ENCODE measurements around the gene CIB1.
"Not testable (repeated sequence)": the region's sequence is repeated elsewhere in the genome, so short reads cannot be mapped to it uniquely, and the experiment has no call there.

The CIB1 gene

DNA sequence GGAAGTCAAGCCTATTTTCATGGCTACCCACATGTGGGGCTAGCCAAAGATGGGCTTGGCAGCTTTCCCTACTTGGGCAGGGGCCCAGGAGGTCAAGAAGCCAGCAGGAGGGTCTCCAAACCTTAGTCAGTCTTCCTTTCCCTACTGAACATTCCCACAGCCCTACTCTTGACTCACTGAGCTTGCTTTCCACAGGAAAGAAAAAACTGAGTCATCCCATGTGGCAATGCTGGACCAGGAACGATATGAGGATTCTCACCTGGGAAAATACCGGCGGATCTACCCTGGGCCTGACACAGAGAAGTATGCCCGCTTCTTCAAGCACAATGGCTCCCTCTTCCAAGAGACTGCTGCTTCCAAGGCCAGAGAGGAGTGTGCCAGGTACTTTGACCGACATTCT, 28.1 kb upstream of the CIB1 start:
- Histone ChIP-seq H3K9me3 (no peaks in the 10 kb centered on the region), H3K4me1 (peaks cover 0 to 12% (median 6%) of the 10 kb centered on the region in 4 donors), H3K36me3 (no peaks in the 10 kb centered on the region), H3K4me3 (no peak overlapping the region), H3K27ac (no peak overlapping the region), H3K27me3 (peaks cover 0 to 5% of the 10 kb centered on the region in 2 donors)
- TF ChIP-seq, protein P1, sequence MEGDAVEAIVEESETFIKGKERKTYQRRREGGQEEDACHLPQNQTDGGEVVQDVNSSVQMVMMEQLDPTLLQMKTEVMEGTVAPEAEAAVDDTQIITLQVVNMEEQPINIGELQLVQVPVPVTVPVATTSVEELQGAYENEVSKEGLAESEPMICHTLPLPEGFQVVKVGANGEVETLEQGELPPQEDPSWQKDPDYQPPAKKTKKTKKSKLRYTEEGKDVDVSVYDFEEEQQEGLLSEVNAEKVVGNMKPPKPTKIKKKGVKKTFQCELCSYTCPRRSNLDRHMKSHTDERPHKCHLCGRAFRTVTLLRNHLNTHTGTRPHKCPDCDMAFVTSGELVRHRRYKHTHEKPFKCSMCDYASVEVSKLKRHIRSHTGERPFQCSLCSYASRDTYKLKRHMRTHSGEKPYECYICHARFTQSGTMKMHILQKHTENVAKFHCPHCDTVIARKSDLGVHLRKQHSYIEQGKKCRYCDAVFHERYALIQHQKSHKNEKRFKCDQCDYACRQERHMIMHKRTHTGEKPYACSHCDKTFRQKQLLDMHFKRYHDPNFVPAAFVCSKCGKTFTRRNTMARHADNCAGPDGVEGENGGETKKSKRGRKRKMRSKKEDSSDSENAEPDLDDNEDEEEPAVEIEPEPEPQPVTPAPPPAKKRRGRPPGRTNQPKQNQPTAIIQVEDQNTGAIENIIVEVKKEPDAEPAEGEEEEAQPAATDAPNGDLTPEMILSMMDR (IDR thresholded peaks at IDR 0.05): no peak
- no peak for DNase-seq
- intact Hi-C loops (cut with DNase I; ENCODE audit: low total_unique reads): no loop called here

DNA sequence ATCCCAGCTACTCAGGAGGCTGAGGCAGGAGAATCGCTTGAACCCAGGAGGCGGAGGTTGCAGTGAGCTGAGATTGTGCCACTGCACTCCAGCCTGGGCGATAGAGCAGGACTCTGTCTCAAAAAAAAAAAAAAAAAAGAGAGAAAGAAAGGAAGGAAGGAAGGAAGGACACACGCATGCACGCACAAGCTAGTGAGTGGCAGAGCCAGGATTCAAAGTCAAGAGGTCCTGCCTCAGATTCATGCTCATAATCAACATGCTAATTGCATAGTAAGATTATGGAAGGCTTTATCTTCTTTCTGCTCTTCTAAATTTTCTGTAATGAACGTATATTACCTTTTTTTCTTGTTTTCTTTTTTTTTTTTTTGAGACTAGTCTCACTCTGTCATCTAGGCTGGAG, 27.0 kb upstream of the CIB1 start:
- H3K4me3 ChIP-seq; H3K9me3 ChIP-seq; DNase-seq; intact Hi-C loops (cut with DNase I; ENCODE audit: low total_unique reads); H3K27ac ChIP-seq; H3K36me3 ChIP-seq; H3K27me3 ChIP-seq: not testable (repeated sequence)
- H3K4me1 ChIP-seq: peaks cover 0 to 10% (median 4%) of the 10 kb centered on the region in 4 donors

DNA sequence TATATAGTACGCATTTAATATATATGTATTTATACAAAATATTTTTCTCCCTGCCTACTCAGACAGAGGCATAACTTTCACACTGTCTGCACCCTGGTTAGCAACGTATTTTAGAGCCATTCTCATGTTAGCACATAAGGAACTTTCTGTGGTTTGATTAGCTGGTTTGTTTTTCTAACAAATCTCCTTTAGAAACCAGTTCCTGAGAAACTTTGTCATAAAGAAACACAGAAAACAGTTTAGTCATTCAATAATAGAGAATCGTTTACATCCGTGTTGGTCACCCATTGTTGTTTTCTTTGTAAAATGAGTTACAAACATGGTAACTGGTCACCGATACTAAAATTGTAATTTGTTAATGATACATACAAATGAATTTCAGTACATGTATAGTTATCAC, 25.8 kb upstream of the CIB1 start:
- Histone ChIP-seq H3K27me3 (peaks cover 0 to 5% of the 10 kb centered on the region in 2 donors), H3K4me1 (peaks cover 0 to 5% (median 2%) of the 10 kb centered on the region in 4 donors), H3K36me3 (no peaks in the 10 kb centered on the region), H3K27ac (no peak overlapping the region), H3K4me3 (no peak overlapping the region), H3K9me3 (no peaks in the 10 kb centered on the region)
- DNase-seq: no peak
- TF ChIP-seq, protein P1 (IDR thresholded peaks at IDR 0.05): no peak
- intact Hi-C loops (cut with DNase I; ENCODE audit: low total_unique reads): no loop called here

DNA sequence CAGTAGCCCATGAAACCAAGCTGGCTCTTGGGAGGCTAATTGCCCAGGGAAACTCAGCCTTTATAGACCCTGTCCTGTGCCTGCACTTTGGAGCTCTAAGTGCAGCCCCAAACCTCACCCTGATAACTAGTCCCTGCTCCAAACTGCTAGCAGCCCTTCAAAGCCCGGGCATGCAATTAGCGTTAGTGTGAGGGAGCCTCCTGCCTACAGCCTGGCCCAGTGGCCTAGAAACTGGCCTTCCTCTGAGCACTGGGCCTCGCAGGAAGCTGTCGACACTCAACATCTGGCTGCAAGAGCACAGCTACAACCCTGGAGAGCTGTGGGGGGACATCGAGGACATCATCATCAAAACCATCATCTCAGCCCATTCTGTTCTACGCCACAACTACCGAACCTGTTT, 24.0 kb upstream of the CIB1 start:
- Histone ChIP-seq H3K9me3 (no peaks in the 10 kb centered on the region), H3K4me1 (no peaks in the 10 kb centered on the region), H3K27ac (no peak overlapping the region), H3K27me3 (peaks cover 0 to 5% of the 10 kb centered on the region in 2 donors), H3K36me3 (no peaks in the 10 kb centered on the region), H3K4me3 (no peak overlapping the region)
- no peak for DNase-seq
- intact Hi-C loops (cut with DNase I; ENCODE audit: low total_unique reads): no loop called here
- TF ChIP-seq, protein P1 (IDR thresholded peaks at IDR 0.05): no peak

DNA sequence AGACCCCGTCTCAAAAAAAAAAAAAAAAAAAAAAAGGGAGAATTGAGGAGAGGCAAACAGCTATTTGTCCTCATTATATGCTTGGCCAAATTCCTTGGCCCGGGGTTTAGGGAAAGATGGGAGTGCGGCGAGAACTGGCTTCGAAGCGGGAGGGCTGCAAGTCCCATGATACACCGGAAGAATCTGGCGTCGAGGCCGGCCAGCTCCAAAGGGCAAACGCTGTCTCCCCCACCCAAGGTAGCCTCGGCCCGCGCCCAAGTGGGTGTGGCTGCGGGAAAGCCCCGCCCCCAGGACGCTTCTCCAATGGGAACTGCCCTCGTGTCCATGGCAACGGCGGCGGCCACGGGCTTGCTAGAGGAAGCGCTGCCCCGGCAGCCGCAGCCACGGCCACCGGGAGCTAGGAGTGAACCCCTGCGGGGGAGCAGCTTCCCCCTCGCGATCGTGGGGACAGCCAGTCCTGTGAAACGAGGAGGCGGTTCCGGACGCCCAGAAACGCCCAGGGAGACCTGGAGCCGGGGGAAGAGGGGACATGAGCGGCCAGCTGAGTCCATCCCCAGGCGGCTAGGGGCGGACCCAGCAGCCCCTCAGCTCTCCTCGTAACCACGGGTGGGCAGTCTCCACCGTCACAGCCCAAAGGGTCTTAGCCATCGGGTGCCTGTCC, 15.6 kb upstream of the CIB1 start, which contains the start of gene TTLL13:
Gene TTLL13 (plus strand): TSS at position 354 of the 661 bp plus-strand sequence. CDS start 1,075 bp downstream, outside the sequence.
- TF ChIP-seq, protein P1 (IDR thresholded peaks at IDR 0.05): no peak
- intact Hi-C loops (cut with DNase I; ENCODE audit: low total_unique reads): no loop called here
- Histone ChIP-seq H3K36me3 (no peaks in the 10 kb centered on the region), H3K4me1 (peaks cover 0 to 15% (median 11%) of the 10 kb centered on the region in 4 donors), H3K9me3 (no peaks in the 10 kb centered on the region), H3K4me3 (peak within 1 kb of the TSS; percentile 52 to 67), H3K27me3 (no peaks in the 10 kb centered on the region), H3K27ac (peak within 1 kb of the TSS; percentile 42 to 61)
- DNase-seq: peak; percentile 94 to 97

DNA sequence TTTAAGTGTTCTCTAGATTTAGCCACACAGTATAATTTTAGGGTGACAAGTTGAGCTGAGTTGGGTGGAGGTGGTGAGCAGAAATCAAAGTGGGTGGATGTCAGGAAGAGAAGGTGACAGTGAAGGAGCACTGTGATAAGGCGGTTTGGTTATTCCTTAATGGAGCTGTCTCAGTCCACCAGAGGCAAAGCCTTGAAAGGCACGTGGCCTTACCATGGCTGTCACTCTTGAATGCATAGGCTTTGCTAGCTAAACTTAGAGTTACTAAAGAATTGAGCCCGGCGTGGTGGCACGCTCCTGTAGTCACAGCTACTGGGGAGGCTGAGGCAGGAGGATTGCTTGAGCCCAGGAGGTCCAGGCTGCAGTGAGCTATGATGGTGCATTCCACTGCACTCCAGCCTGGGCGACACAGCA, 15.1 kb upstream of the CIB1 start:
- no peaks in the 10 kb centered on the region for H3K27me3 ChIP-seq
- peaks cover 0 to 15% (median 11%) of the 10 kb centered on the region in 4 donors for H3K4me1 ChIP-seq
- H3K27ac ChIP-seq: peak overlapping the region in 1 of 2 donors; percentile 61
- no peak for DNase-seq
- TF ChIP-seq, protein P1 (IDR thresholded peaks at IDR 0.05): no peak
- intact Hi-C loops (cut with DNase I; ENCODE audit: low total_unique reads): no loop called here
- H3K4me3 ChIP-seq: peak overlapping the region; percentile 52 to 67
- H3K36me3 ChIP-seq: no peaks in the 10 kb centered on the region
- H3K9me3 ChIP-seq: no peaks in the 10 kb centered on the region

All from tibial artery (tissue), 4 donors.